HepG2 (cell line): ENCODE results near the gene RRBP1.

Experiments
- HNRNPLL ChIP-seq: fragments of 200-400 bp; formaldehyde crosslinking; IDR thresholded peaks from 2 replicates; pipeline ENCODE4 v1.6.1; 2017; ENCODE audit warnings: mild to moderate bottlenecking, low read depth, low read length; ENCODE audit not compliant: poor library complexity, severe bottlenecking
- THRA ChIP-seq: sonication (generic); formaldehyde crosslinking; IDR thresholded peaks from 2 replicates; pipeline ENCODE4 v1.4.0; 2020; ENCODE audit warnings: missing genetic modification reagents, borderline replicate concordance
- TRIM24 ChIP-seq: sonication (generic); formaldehyde crosslinking; IDR thresholded peaks from 2 replicates; pipeline ENCODE4 v1.8.0; 2022; ENCODE audit warnings: mild to moderate bottlenecking, missing genetic modification reagents
- ZNF484 ChIP-seq: sonication (generic); formaldehyde crosslinking; IDR thresholded peaks from 2 replicates; pipeline ENCODE4 v1.5.1; 2020; ENCODE audit warnings: mild to moderate bottlenecking, low read depth, missing genetic modification reagents, borderline replicate concordance
- ZNF567 ChIP-seq: sonication (generic); formaldehyde crosslinking; IDR thresholded peaks from 2 replicates; pipeline ENCODE4 v1.8.1; 2023; ENCODE audit warnings: mild to moderate bottlenecking, missing genetic modification reagents, borderline replicate concordance
- ZNF878 ChIP-seq: sonication (generic); formaldehyde crosslinking; IDR thresholded peaks from 2 replicates; pipeline ENCODE4 v1.8.1; 2023; ENCODE audit warnings: mild to moderate bottlenecking, missing genetic modification reagents, moderate library complexity

GRCh38 chr20:17626217-17627007 lies 55.6 kb downstream of the RRBP1 start:
- TF ChIP-seq TRIM24 (CRISPR knock-in tag) (no peak), ZNF484 (CRISPR knock-in tag) (no peak), ZNF878 (CRISPR knock-in tag) (no peak), ZNF567 (CRISPR knock-in tag) (no peak), THRA (CRISPR knock-in tag) (no peak), HNRNPLL (no peak)
